Activated B cell treated with CpG ODN at 0.5 μM for 24 hours (primary cell): ENCODE measurements around the gene UBA3. TPM values are rescaled to one million over a fixed set of nuclear protein-coding genes. Genes with fewer than 3 reads are reported as not detected.

Source experiments
- ATAC-seq: fragments of 200-7000 bp; cut with Tn5 transposase; one replicate; pipeline ENCODE4 v1.10.0; 2021; ENCODE audit warnings: low read depth, mild to moderate bottlenecking, moderate library complexity
- CTCF ChIA-PET: fragments of 350-600 bp; sonication (Branson Sonifier 250); formaldehyde crosslinking; loops from one replicate; lab custom pipeline; 2021; ENCODE audit warnings: antibody characterized with exemption; lab: Charles Lee
- POLR2A ChIA-PET: fragments of 350-600 bp; sonication (Branson Sonifier 250); formaldehyde crosslinking; loops from one replicate; lab custom pipeline; 2021; ENCODE audit warnings: antibody characterized with exemption; lab: Charles Lee
- DNase-seq: peaks from one replicate; pipeline ENCODE4 v3.0.0; 2022
- H3K27ac Mint-ChIP-seq: one replicate; pipeline ENCODE4 v1.8.0; 2020; ENCODE audit warnings: mixed read lengths
- H3K27me3 Mint-ChIP-seq: one replicate; pipeline ENCODE4 v1.8.0; 2021; ENCODE audit warnings: mixed read lengths
- H3K36me3 Mint-ChIP-seq: one replicate; pipeline ENCODE4 v1.8.0; 2021; ENCODE audit warnings: low read depth, mixed read lengths
- H3K4me1 Mint-ChIP-seq: one replicate; pipeline ENCODE4 v1.8.0; 2021; ENCODE audit warnings: mixed read lengths
- H3K4me3 Mint-ChIP-seq: one replicate; pipeline ENCODE4 v1.8.0; 2020; ENCODE audit warnings: mild to moderate bottlenecking, mixed read lengths
- H3K9me3 Mint-ChIP-seq: one replicate; pipeline ENCODE4 v1.8.0; 2020; ENCODE audit warnings: mixed read lengths
- intact Hi-C: fragments of 100-400 bp; cut with micrococcal nuclease; formaldehyde crosslinking; loops from one replicate; pipeline ENCODE4 v1.15.1; 2024
- total RNA-seq: library from RNA; stranded (reverse); gene quantifications from 2 replicates; pipeline ENCODE4 v1.2.3, GENCODE V29; 2022
- TF ChIP-seq, protein P1 (sequence below): fragments of 200-600 bp; IDR thresholded peaks from one replicate; pipeline ENCODE4 v1.8.0; 2022; ENCODE audit warnings: antibody characterized with exemption, mild to moderate bottlenecking

Gene UBA3
- total RNA-seq, 1 donor from 2014 or later, result 86.6 TPM

- ChIA-PET POLR2A (no interaction called here), CTCF (no interaction called here)
- intact Hi-C loops, result no loop called here
- ATAC-seq (no peak), DNase-seq (no peak)
- Mint-ChIP-seq H3K4me3 (no peak overlapping the region), H3K27ac (peak overlapping the region; percentile 2), H3K9me3 (no peaks in the 10 kb centered on the region), H3K36me3 (peaks cover 46% of the 10 kb centered on the region), H3K4me1 (peaks cover 30% of the 10 kb centered on the region), H3K27me3 (no peaks in the 10 kb centered on the region)
- TF ChIP-seq, protein P1, sequence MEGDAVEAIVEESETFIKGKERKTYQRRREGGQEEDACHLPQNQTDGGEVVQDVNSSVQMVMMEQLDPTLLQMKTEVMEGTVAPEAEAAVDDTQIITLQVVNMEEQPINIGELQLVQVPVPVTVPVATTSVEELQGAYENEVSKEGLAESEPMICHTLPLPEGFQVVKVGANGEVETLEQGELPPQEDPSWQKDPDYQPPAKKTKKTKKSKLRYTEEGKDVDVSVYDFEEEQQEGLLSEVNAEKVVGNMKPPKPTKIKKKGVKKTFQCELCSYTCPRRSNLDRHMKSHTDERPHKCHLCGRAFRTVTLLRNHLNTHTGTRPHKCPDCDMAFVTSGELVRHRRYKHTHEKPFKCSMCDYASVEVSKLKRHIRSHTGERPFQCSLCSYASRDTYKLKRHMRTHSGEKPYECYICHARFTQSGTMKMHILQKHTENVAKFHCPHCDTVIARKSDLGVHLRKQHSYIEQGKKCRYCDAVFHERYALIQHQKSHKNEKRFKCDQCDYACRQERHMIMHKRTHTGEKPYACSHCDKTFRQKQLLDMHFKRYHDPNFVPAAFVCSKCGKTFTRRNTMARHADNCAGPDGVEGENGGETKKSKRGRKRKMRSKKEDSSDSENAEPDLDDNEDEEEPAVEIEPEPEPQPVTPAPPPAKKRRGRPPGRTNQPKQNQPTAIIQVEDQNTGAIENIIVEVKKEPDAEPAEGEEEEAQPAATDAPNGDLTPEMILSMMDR, result no peak
Measured at GRCh38 chr3:69072928-69073327, 7.2 kb downstream of the UBA3 start.

DNA sequence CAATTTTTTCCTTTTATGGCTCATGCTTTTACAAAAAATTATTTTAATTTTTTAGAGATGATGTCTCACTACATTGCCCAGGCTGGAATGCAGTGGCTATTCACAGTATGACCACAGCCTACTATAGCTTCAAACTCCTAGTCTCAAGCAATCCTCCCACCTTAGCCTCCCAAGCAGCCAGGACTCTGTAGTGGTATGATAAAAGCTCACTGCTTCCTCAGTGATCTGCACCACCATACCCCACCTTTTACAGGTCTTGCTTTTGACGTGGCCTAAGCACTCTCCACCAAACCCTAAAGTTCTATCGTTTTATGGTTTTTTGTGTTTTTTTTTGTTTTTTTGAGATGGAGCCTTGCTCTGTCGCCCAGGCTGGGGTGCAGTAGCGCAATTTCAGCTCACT is 14.0 kb downstream of the UBA3 start:
- Mint-ChIP-seq H3K9me3 (no peaks in the 10 kb centered on the region), H3K36me3 (peaks cover 48% of the 10 kb centered on the region), H3K4me1 (peaks cover 9% of the 10 kb centered on the region), H3K27me3 (no peaks in the 10 kb centered on the region), H3K27ac (no peak overlapping the region), H3K4me3 (no peak overlapping the region)
- intact Hi-C loops, result no loop called here
- TF ChIP-seq, protein P1, result no peak
- ATAC-seq, result no peak
- no peak for DNase-seq
- ChIA-PET POLR2A (interaction anchor here (0.9 kb wide), 1 partner anchor 16 kb away, joined by 3 read pairs; no protein-coding TSS in a partner anchor), CTCF (no interaction called here)

DNA sequence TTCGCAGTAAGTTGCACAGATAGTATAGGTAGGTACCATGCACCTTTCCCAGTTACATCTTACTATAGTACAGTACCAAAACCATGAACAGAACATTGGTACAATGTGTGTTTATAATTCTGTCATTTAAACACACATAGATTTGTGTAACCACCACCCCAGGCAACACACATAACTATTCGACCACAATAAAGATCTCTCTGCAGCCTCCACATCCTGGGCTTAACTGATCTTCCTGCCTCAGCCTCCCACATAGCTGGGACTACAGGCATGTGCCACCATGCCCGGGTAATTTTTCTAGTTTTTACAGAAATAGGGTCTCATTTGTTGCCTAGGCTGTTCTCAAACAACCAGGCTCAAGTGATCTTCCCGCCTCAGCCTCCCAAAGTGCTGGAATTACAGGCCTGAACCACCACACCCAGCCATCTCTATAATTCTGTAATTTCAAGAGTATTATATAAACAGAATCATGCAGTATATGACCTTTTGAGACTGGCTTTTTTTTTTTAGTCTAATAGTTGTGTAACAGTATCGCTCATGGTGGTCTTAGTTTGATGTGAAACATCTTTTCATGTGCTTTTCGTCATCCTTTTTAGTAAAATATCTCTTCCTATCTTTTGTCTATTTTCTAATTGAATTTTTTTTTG is 14.7 kb downstream of the UBA3 start:
- Mint-ChIP-seq H3K4me1 (peaks cover 9% of the 10 kb centered on the region), H3K36me3 (peaks cover 48% of the 10 kb centered on the region), H3K9me3 (no peaks in the 10 kb centered on the region), H3K4me3 (no peak overlapping the region), H3K27me3 (no peaks in the 10 kb centered on the region), H3K27ac (no peak overlapping the region)
- no peak for ATAC-seq
- POLR2A ChIA-PET, result interaction anchor here (0.9 to 1.3 kb wide), 3 partner anchors 10 to 17 kb away, joined by 3 to 4 read pairs (median 3); no protein-coding TSS in a partner anchor
- CTCF ChIA-PET, result no interaction called here
- no peak for DNase-seq
- TF ChIP-seq, protein P1, result no peak
- intact Hi-C loops, result no loop called here

DNA sequence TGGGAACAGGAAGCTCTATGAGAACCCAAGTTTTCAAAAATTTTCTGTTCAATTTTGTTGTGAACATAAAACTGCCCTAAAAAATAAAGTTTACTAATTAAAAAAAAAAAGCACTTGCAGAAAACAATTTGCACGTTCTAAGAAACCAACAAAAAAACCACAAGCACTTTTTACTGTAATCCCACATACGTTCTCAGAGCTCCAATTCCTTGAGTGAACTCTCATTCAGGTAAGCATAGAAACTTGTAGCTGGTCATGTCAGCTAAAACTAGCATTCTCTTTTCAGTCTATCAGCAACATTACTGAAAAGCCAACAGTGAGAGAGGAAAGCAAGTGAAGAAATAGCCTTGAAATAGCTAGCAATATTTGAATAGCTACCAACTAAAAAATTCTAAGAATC is 16.5 kb downstream of the UBA3 start:
- TF ChIP-seq, protein P1, result no peak
- CTCF ChIA-PET, result no interaction called here
- no peak for DNase-seq
- ATAC-seq, result no peak
- intact Hi-C loops, result no loop called here
- POLR2A ChIA-PET, result no interaction called here
- H3K9me3 Mint-ChIP-seq, result no peaks in the 10 kb centered on the region
- H3K27ac Mint-ChIP-seq, result no peak overlapping the region
- H3K27me3 Mint-ChIP-seq, result no peaks in the 10 kb centered on the region
- peaks cover 58% of the 10 kb centered on the region for H3K36me3 Mint-ChIP-seq
- peaks cover 20% of the 10 kb centered on the region for H3K4me1 Mint-ChIP-seq
- H3K4me3 Mint-ChIP-seq, result no peak overlapping the region

- ChIA-PET POLR2A (interaction anchor here (0.7 to 3.3 kb wide), 3 partner anchors 21 to 32 kb away, joined by 6 to 24 read pairs (median 18); partner anchors contain the start of genes ARL6IP5 and UBA3), CTCF (no interaction called here)
- Mint-ChIP-seq H3K4me3 (no peak overlapping the region), H3K9me3 (no peaks in the 10 kb centered on the region), H3K36me3 (peaks cover 74% of the 10 kb centered on the region), H3K27me3 (no peaks in the 10 kb centered on the region), H3K4me1 (peaks cover 29% of the 10 kb centered on the region), H3K27ac (peak overlapping the region; percentile 92)
- DNase-seq (no peak), ATAC-seq (no peak)
- intact Hi-C loops, result loop anchor here (1.0 kb wide), 1 partner anchor 8 kb away; no protein-coding TSS in a partner anchor
- TF ChIP-seq, protein P1, result no peak
Measured at GRCh38 chr3:69059688-69060087, 20.5 kb downstream of the UBA3 start.
